HG02642 (cell line): ENCODE results near the gene PIAS2.
"Not testable (repeated sequence)": the region's sequence is repeated elsewhere in the genome, so short reads cannot be mapped to it uniquely, and the experiment has no call there.

Source experiments
- ATAC-seq: cut with Tn5 transposase; IDR thresholded peaks from one replicate; pipeline ENCODE4 v1.9.1; 2021; ENCODE audit warnings: mild to moderate bottlenecking; ENCODE audit not compliant: unreplicated experiment, poor library complexity

PIAS2 gene

GRCh38 chr18:46833899-46834298 lies 83.4 kb downstream of the PIAS2 start:
- no peak for ATAC-seq

- ATAC-seq: no peak
Observed at GRCh38 chr18:46832849-46833248, 84.5 kb downstream of the PIAS2 start.

GRCh38 chr18:46832422-46832821 lies 84.9 kb downstream of the PIAS2 start:
- not testable (repeated sequence) for ATAC-seq

- ATAC-seq: no peak
Observed at GRCh38 chr18:46831434-46831833, 85.9 kb downstream of the PIAS2 start.

- ATAC-seq: no peak
Observed at GRCh38 chr18:46830633-46831032, 86.7 kb downstream of the PIAS2 start.

GRCh38 chr18:46829947-46830346 lies 87.4 kb downstream of the PIAS2 start:
- no peak for ATAC-seq

- no peak for ATAC-seq
Observed at GRCh38 chr18:46829531-46829930, 87.8 kb downstream of the PIAS2 start.

GRCh38 chr18:46821856-46822711 lies 95.2 kb downstream of the PIAS2 start:
- no peak for ATAC-seq

- no peak for ATAC-seq
Observed at GRCh38 chr18:46820863-46821262, 96.4 kb downstream of the PIAS2 start.

GRCh38 chr18:46815661-46816060 lies 101.6 kb downstream of the PIAS2 start:
- ATAC-seq: no peak

- ATAC-seq: no peak
Observed at GRCh38 chr18:46814399-46814798, 102.9 kb downstream of the PIAS2 start.

- ATAC-seq: no peak
Observed at GRCh38 chr18:46812311-46812710, 105.0 kb downstream of the PIAS2 start.

GRCh38 chr18:46810481-46811000 lies 106.8 kb downstream of the PIAS2 start:
- ATAC-seq: no peak

GRCh38 chr18:46809145-46809544 lies 108.2 kb downstream of the PIAS2 start:
- ATAC-seq: no peak

GRCh38 chr18:46795945-46796344 lies 121.4 kb downstream of the PIAS2 start:
- ATAC-seq: not testable (repeated sequence)

- ATAC-seq: no peak
Observed at GRCh38 chr18:46794607-46795006, 122.7 kb downstream of the PIAS2 start.

GRCh38 chr18:46793565-46793964 lies 123.7 kb downstream of the PIAS2 start:
- ATAC-seq: no peak

GRCh38 chr18:46789088-46789487 lies 128.2 kb downstream of the PIAS2 start:
- ATAC-seq: no peak

- no peak for ATAC-seq
Observed at GRCh38 chr18:46787674-46788073, 129.6 kb downstream of the PIAS2 start.

GRCh38 chr18:46772357-46772756 lies 144.9 kb downstream of the PIAS2 start:
- ATAC-seq: no peak

GRCh38 chr18:46771141-46771540 lies 146.2 kb downstream of the PIAS2 start:
- ATAC-seq: no peak

- ATAC-seq: no peak
Observed at GRCh38 chr18:46770708-46771107, 146.6 kb downstream of the PIAS2 start.
